PC-3 (cell line): Measurements from ENCODE around the gene PEAK3. TPM values are rescaled to one million over a fixed set of nuclear protein-coding genes. Genes with fewer than 3 reads are reported as not detected.

Experiments
- ATAC-seq: fragments of 200-7000 bp; cut with Tn5 transposase; 2 replicates; pipeline ENCODE4 v1.9.1; 2020; ENCODE audit warnings: mild to moderate bottlenecking, moderate library complexity
- Bru-seq: library from RNA; stranded (reverse); fragments of 400-500 nt; gene quantifications from one replicate; lab custom pipeline; 2021; lab: Mats Ljungman, UMichigan
- BruChase-seq, 2 experiments: library from RNA; stranded (reverse); fragments of 400-500 nt; gene quantifications; one replicate each; lab custom pipeline; 2021; lab: Mats Ljungman, UMichigan
- BruUV-seq: library from RNA; stranded (reverse); fragments of 400-500 nt; replicated peaks from 2 replicates; lab custom pipeline; 2021; lab: Mats Ljungman, UMichigan
- CTCF ChIA-PET: fragments of 300-600 bp; sonication (Branson Sonifier 250); formaldehyde crosslinking; loops from one replicate; lab custom pipeline; 2022; ENCODE audit warnings: antibody characterized with exemption; lab: Charles Lee
- POLR2A ChIA-PET: fragments of 300-600 bp; sonication (Branson Sonifier 250); formaldehyde crosslinking; loops from one replicate; lab custom pipeline; 2022; ENCODE audit warnings: antibody characterized with exemption; ENCODE audit not compliant: unreplicated experiment; lab: Charles Lee
- DNase-seq: peaks from one replicate; pipeline ENCODE4 v3.0.0-alpha.2; 2015
- H2AFZ ChIP-seq: fragments of 300-600 bp; sonication (generic); 2 replicates; pipeline ENCODE4 v1.6.0; 2016; ENCODE audit warnings: antibody characterized with exemption, low read length
- H3F3A ChIP-seq: fragments of 300-600 bp; sonication (generic); one replicate; pipeline ENCODE4 v1.6.0; 2017; ENCODE audit warnings: antibody characterized with exemption, low read length, control low read depth, mild to moderate bottlenecking; ENCODE audit not compliant: unreplicated experiment
- H3K27ac ChIP-seq: fragments of 300-600 bp; sonication (generic); 2 replicates; pipeline ENCODE4 v1.5.1; 2016; ENCODE audit warnings: mild to moderate bottlenecking, low read length
- H3K27me3 ChIP-seq: fragments of 300-600 bp; sonication (generic); 2 replicates; pipeline ENCODE4 v1.6.1; 2016; ENCODE audit warnings: low read length, mixed read lengths
- H3K36me3 ChIP-seq: fragments of 300-600 bp; sonication (generic); 2 replicates; pipeline ENCODE4 v1.6.1; 2016; ENCODE audit warnings: low read depth, mixed run types, low read length, mixed read lengths
- H3K4me1 ChIP-seq: fragments of 300-600 bp; sonication (generic); 2 replicates; pipeline ENCODE4 v1.5.1; 2016; ENCODE audit warnings: low read length; ENCODE audit not compliant: insufficient read depth
- H3K4me2 ChIP-seq: fragments of 300-600 bp; sonication (generic); 2 replicates; pipeline ENCODE4 v1.6.0; 2016; ENCODE audit warnings: low read length
- H3K4me3 ChIP-seq: fragments of 300-600 bp; sonication (generic); 2 replicates; pipeline ENCODE4 v1.5.1; 2016; ENCODE audit warnings: mild to moderate bottlenecking, low read length, mixed read lengths
- H3K79me2 ChIP-seq: fragments of 300-600 bp; sonication (generic); 2 replicates; pipeline ENCODE4 v1.6.1; 2017; ENCODE audit warnings: low read length, mixed read lengths
- H3K9ac ChIP-seq: fragments of 300-600 bp; sonication (generic); 2 replicates; pipeline ENCODE4 v1.6.0; 2016; ENCODE audit warnings: mild to moderate bottlenecking, low read length
- H3K9me2 ChIP-seq: fragments of 300-600 bp; sonication (generic); replicated peaks from 2 replicates; pipeline ENCODE4 v1.6.1; 2016; ENCODE audit warnings: mixed run types, low read length, mixed read lengths
- H3K9me3 ChIP-seq: fragments of 300-600 bp; sonication (generic); 2 replicates; pipeline ENCODE4 v1.6.1; 2016; ENCODE audit warnings: low read length, mixed read lengths
- H4K20me1 ChIP-seq: fragments of 300-600 bp; sonication (generic); 2 replicates; pipeline ENCODE4 v1.6.1; 2016; ENCODE audit warnings: low read length, mixed read lengths
- EZH2 ChIP-seq: fragments of 300-600 bp; sonication (generic); IDR thresholded peaks from one replicate; pipeline ENCODE4 v1.6.1; 2017; ENCODE audit warnings: antibody characterized with exemption, mild to moderate bottlenecking, low read length; ENCODE audit not compliant: unreplicated experiment
- EZH2phosphoT487 ChIP-seq: fragments of 300-600 bp; sonication (generic); IDR thresholded peaks from 2 replicates; pipeline ENCODE4 v1.6.1; 2018; ENCODE audit warnings: mild to moderate bottlenecking, antibody characterized with exemption, low read length, borderline replicate concordance
- intact Hi-C: fragments of 100-400 bp; cut with micrococcal nuclease; formaldehyde crosslinking; loops from 2 replicates; pipeline ENCODE4 v1.9.0; 2023
- long read RNA-seq: library from polyadenylated mRNA; unstranded; transcript quantifications from one replicate; pipeline ENCODE4 v2.0.0, GENCODE V29; 2021; ENCODE audit not compliant: unreplicated experiment
- total RNA-seq: library from RNA; depleted of rRNA; stranded (reverse); fragments of >200 nt; gene quantifications from 2 replicates; pipeline ENCODE4 v1.2.3, GENCODE V29; 2014; rRNA removed
- TF ChIP-seq, protein P1 (sequence below): fragments of 300-600 bp; sonication (generic); conservative IDR thresholded peaks from 2 replicates; pipeline ENCODE4 v1.5.1; 2017; ENCODE audit warnings: antibody characterized with exemption, low read depth, mild to moderate bottlenecking, low read length

The PEAK3 gene, protein sequence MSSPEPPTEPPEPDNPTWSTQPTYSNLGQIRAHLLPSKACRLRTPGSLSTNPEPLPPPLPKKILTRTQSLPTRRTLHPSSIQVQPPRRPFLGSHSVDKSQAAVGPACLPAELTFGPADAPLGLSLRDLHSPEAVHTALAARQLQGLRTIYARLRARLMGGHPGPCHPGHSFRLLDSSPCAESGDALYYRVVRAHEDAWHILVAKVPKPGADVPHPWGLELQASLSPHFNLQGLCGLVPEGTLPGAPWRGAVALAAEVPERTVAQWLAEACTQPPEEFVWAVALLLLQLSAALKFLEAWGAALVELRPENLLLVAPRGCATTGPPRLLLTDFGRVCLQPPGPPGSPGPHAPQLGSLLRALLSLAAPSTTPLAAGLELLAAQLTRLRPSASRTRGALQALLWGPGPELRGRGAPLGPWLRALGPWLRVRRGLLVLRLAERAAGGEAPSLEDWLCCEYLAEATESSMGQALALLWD
- total RNA-seq (not detected in 2 replicates), Bru-seq, nascent RNA (not detected), BruChase-seq, experiment 1, labeled RNA remaining after a 6-hour chase (percentile 5 among the genes with signal in this experiment), BruChase-seq, experiment 2, labeled RNA remaining after a 2-hour chase (not detected)
- long read RNA-seq, partial matches to known transcripts, result 0 of 6 reads
- long read RNA-seq, other reads (novel, unspliced or antisense), result 6 of 6 reads

DNA sequence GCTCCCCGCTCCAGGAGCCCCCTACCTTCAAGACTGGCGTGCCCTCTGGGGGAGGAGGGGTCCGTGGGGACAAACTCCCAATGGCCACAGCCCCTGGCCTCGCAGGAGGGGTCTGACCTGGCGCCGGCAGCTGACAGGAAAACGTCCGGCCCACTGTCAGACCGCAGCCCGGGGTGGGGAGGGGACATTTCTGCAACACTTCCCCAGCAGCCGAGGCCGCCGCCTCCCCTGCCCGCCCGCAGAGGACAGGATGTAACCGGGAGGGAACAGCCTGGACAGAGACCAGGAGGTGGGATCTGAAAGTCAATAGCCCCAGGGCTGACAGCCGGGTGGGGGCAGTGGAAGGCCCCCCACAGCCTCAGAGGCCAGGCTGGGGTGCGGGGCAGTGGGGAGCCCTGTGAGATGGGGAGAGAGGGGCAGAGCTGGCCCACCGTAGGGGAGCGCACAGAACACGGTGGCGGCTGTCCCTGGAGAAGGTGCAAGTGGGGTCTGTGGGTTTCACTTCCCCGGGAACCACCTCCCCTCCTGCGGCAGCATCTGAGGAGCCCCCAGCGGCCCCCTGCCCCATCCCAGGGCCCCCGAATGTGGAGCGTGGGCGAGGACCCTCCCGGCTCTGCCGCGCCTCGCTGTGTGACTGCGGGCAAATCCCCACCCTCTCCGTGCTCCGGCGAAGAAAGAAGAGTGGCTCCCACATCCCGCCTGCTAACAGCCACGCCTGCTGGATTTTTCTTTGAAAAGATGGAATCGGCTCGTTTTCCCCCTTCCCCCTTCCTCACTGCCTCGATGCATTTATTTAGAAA is at the start of gene PEAK3:
TSS of gene PEAK3 (minus strand) at position 114 of the 800 bp plus-strand sequence. CDS start 1,244 bp downstream, outside the sequence.
- CTCF ChIA-PET, result no interaction called here
- no peaks in the 10 kb centered on the region for H4K20me1 ChIP-seq
- no peak within 1 kb of the TSS for H3K4me3 ChIP-seq
- no TSS peak for BruUV-seq
- POLR2A ChIA-PET, result no interaction called here
- H2AFZ ChIP-seq, result no peak within 1 kb of the TSS
- no peaks in the 10 kb centered on the region for H3K4me1 ChIP-seq
- no peaks in the 10 kb centered on the region for H3K36me3 ChIP-seq
- intact Hi-C loops, result no loop called here
- no peaks in the 10 kb centered on the region for H3K9me2 ChIP-seq
- no peak for DNase-seq
- H3K27me3 ChIP-seq, result no peaks in the 10 kb centered on the region
- TF ChIP-seq, protein P1, sequence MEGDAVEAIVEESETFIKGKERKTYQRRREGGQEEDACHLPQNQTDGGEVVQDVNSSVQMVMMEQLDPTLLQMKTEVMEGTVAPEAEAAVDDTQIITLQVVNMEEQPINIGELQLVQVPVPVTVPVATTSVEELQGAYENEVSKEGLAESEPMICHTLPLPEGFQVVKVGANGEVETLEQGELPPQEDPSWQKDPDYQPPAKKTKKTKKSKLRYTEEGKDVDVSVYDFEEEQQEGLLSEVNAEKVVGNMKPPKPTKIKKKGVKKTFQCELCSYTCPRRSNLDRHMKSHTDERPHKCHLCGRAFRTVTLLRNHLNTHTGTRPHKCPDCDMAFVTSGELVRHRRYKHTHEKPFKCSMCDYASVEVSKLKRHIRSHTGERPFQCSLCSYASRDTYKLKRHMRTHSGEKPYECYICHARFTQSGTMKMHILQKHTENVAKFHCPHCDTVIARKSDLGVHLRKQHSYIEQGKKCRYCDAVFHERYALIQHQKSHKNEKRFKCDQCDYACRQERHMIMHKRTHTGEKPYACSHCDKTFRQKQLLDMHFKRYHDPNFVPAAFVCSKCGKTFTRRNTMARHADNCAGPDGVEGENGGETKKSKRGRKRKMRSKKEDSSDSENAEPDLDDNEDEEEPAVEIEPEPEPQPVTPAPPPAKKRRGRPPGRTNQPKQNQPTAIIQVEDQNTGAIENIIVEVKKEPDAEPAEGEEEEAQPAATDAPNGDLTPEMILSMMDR, result no peak
- TF ChIP-seq EZH2phosphoT487, result no peak
- TF ChIP-seq EZH2, result no peak
- no peak within 1 kb of the TSS for H3K27ac ChIP-seq
- H3K9me3 ChIP-seq, result no peaks in the 10 kb centered on the region
- ATAC-seq, result no peak
- no peaks in the 10 kb centered on the region for H3F3A ChIP-seq
- H3K4me2 ChIP-seq, result no peak within 1 kb of the TSS
- H3K79me2 ChIP-seq, result no peaks in the 10 kb centered on the region
- H3K9ac ChIP-seq, result no peak within 1 kb of the TSS

DNA sequence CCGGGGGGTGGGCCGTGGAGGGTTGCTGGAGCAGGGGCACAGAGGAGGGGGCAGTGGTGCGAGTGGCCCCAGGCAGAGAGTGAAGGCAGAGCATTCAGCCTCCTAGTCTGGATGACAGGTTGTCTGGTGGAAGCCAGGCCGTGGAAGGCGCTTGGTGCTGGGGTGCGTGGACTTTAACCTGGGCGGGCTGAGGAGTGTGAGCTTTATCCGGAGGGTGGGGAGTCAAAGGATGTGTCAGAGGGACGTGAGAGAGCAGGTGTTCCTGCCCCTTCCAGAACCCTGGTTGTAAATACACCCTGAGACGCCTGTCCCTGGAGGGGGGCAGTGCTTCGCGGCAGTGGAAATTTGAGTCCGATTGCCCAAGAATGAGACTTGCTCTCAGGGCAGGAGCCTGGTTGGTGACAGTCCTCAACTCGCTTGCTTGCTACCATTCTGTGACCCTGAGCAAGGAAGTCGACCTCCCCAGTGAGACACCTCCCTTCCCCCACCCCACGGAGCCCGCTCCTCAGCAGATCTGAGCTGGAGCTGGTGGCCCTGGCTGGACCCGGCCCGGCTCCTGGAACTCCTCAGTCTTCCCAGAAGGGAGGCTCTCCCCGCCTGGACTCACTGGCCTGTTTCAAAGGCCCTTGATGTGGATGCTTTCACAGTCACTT is 48.8 kb upstream of the PEAK3 start:
- Histone ChIP-seq H3K4me1 (peaks cover 11% of the 10 kb centered on the region), H3K36me3 (no peaks in the 10 kb centered on the region; the same call in 1 of the 2 replicates), H3K79me2 (peaks cover 67% of the 10 kb centered on the region), H3K9me3 (no peaks in the 10 kb centered on the region), H3K27ac (no peak overlapping the region), H3F3A (no peaks in the 10 kb centered on the region), H3K4me3 (no peak overlapping the region), H3K9me2 (no peaks in the 10 kb centered on the region), H3K9ac (no peak overlapping the region), H3K4me2 (no peak overlapping the region), H3K27me3 (no peaks in the 10 kb centered on the region), H2AFZ (no peak overlapping the region), H4K20me1 (no peaks in the 10 kb centered on the region)
- no peak for TF ChIP-seq EZH2
- TF ChIP-seq, protein P1, result no peak
- TF ChIP-seq EZH2phosphoT487, result no peak
- CTCF ChIA-PET, result no interaction called here
- no TSS peak for BruUV-seq
- intact Hi-C loops, result no loop called here
- DNase-seq, result no peak
- ATAC-seq, result no peak
- POLR2A ChIA-PET, result no interaction called here
